Measurements from ENCODE around the gene CDC42EP1.

DNA sequence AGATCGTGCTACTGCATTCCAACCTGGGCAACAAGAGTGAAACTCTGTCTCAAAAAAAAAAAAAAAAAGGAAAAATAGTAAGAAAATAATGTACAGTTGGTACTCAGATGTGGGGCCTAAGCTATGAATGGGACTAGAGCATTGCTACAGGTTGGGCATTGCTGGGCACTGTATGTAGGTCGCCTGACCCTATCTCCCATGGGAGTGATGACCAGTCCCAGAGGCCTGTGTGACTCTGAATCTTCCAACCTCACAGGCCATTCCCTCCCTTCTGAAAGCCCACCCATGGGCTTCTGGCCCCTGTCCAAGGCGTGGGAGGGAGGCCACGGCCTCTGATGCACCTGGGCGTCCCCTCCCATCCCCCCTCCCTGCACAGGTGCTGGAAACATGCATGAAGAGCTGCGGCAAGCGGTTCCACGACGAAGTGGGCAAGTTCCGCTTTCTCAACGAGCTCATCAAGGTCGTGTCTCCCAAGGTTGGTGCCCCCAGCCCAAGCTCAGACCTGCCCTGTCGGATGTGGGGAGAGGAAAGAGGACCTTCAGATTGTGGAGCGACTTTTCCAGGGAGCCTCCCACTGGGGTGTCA is 57.9 kb downstream of the CDC42EP1 start:
- TF ChIP-seq, protein P1, sequence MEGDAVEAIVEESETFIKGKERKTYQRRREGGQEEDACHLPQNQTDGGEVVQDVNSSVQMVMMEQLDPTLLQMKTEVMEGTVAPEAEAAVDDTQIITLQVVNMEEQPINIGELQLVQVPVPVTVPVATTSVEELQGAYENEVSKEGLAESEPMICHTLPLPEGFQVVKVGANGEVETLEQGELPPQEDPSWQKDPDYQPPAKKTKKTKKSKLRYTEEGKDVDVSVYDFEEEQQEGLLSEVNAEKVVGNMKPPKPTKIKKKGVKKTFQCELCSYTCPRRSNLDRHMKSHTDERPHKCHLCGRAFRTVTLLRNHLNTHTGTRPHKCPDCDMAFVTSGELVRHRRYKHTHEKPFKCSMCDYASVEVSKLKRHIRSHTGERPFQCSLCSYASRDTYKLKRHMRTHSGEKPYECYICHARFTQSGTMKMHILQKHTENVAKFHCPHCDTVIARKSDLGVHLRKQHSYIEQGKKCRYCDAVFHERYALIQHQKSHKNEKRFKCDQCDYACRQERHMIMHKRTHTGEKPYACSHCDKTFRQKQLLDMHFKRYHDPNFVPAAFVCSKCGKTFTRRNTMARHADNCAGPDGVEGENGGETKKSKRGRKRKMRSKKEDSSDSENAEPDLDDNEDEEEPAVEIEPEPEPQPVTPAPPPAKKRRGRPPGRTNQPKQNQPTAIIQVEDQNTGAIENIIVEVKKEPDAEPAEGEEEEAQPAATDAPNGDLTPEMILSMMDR (IDR thresholded peaks at IDR 0.05), result no peak
- TF ChIP-seq POLR2AphosphoS5 (IDR thresholded peaks at IDR 0.05), result no peak

Data from gastroesophageal sphincter (tissue), 3 donors.